Right lobe of liver (tissue), 6 donors: ENCODE data around the gene ETV3L. TPM values are rescaled to one million over a fixed set of nuclear protein-coding genes. Genes with fewer than 3 reads are reported as not detected.
"Not testable (repeated sequence)": the region's sequence is repeated elsewhere in the genome, so short reads cannot be mapped to it uniquely, and the experiment has no call there.

Experiments used
- ATAC-seq, 4 donors: fragments of 200-7000 bp; cut with Tn5 transposase; one replicate each; pipeline ENCODE4 v1.9.1; 2020; ENCODE audit warnings: mild to moderate bottlenecking in 4 of 4, moderate library complexity in 4 of 4
- DNase-seq, 3 donors: peaks; one replicate each; pipeline ENCODE4 v3.0.0-alpha.2; 2020
- H3K27ac ChIP-seq, 3 donors: fragments of 200-600 bp; one replicate each; pipeline ENCODE4 v1.8.0; 2022
- H3K27me3 ChIP-seq, 2 donors: fragments of 200-600 bp; one replicate each; pipeline ENCODE4 v1.8.0; 2022
- H3K36me3 ChIP-seq, 4 donors: fragments of 200-600 bp; sonication (generic) in 1 of 4; one replicate each; pipeline versions ENCODE4 v1.5.1 to v1.8.0; 2017 to 2022; ENCODE audit warnings: control low read depth in 1 of 4
- H3K4me1 ChIP-seq, 4 donors: fragments of 200-600 bp; sonication (generic) in 1 of 4; one replicate each; pipeline versions ENCODE4 v1.5.1 to v1.8.0; 2017 to 2022; ENCODE audit warnings: control low read depth in 1 of 4
- H3K4me3 ChIP-seq, 3 donors: fragments of 200-600 bp; one replicate each; pipeline ENCODE4 v1.8.0; 2022
- H3K9me3 ChIP-seq, 4 donors: fragments of 200-600 bp; sonication (generic) in 1 of 4; one replicate each; pipeline versions ENCODE4 v1.5.1 to v1.8.0; 2017 to 2022; ENCODE audit warnings: control low read depth in 1 of 4
- POLR2A ChIP-seq: fragments of 450-650 bp; IDR thresholded peaks from one replicate; pipeline ENCODE4 v1.6.1; 2017; ENCODE audit warnings: antibody characterized with exemption, mild to moderate bottlenecking
- WGBS: methylation state at CpG from one replicate; pipeline ENCODE4 v1.1.6; 2018; ENCODE audit warnings: low coverage, low lambda C conversion rate; ENCODE audit not compliant: insufficient coverage; ENCODE audit errors: missing lambda C conversion rate; 5-methylcytosine and 5-hydroxymethylcytosine counted together
- intact Hi-C, 2 donors: fragments of 100-400 bp; cut with DNase I; formaldehyde crosslinking; loops; one replicate each; pipeline versions ENCODE4 v1.11.2 to v1.14.1; 2022
- total RNA-seq, 6 experiments: library from RNA; depleted of rRNA in 2 of 6; stranded (reverse); fragments of >200 nt in 2 of 6; fragmentation: NEBNext Ultra II Directional in 3 of 6; extraction: Animal tissue kit (Norgen Biotek cat#: 25700) in 3 of 6; gene quantifications; one replicate each; pipeline versions ENCODE4 v1.1.0 to v1.2.4, GENCODE V29; 2016 to 2023
- TF ChIP-seq, protein P1 (sequence below), 4 donors: fragments of 200-600 bp in 3 of 4; fragments of 450-650 bp in 1 of 4; IDR thresholded peaks; one replicate each; pipeline versions ENCODE4 v1.5.1 to v1.8.0; 2016 to 2022; ENCODE audit warnings: antibody characterized with exemption in 4 of 4, mild to moderate bottlenecking in 2 of 4
- donor health status: DM: no; HTN: yes; CAD: no.
- donor health status: DM: no; HTN: no; CAD: no.
- donor health status: DM: no; HTN: no; CAD: no.
- donor health status: DM: no; HTN: yes; CAD: no.
- donor health status: DM: no; HTN: yes; CAD: no.

ETV3L gene
- total RNA-seq, 6 experiments from 2014 or later = not detected

GRCh38 chr1:157073944-157074685 lies 25.5 kb downstream of the ETV3L start:
- no peaks in the 10 kb centered on the region for H3K9me3 ChIP-seq
- H3K36me3 ChIP-seq = no peaks in the 10 kb centered on the region
- no peak overlapping the region for H3K4me3 ChIP-seq
- H3K27me3 ChIP-seq = no peaks in the 10 kb centered on the region
- TF ChIP-seq POLR2A = no peak
- TF ChIP-seq, protein P1, sequence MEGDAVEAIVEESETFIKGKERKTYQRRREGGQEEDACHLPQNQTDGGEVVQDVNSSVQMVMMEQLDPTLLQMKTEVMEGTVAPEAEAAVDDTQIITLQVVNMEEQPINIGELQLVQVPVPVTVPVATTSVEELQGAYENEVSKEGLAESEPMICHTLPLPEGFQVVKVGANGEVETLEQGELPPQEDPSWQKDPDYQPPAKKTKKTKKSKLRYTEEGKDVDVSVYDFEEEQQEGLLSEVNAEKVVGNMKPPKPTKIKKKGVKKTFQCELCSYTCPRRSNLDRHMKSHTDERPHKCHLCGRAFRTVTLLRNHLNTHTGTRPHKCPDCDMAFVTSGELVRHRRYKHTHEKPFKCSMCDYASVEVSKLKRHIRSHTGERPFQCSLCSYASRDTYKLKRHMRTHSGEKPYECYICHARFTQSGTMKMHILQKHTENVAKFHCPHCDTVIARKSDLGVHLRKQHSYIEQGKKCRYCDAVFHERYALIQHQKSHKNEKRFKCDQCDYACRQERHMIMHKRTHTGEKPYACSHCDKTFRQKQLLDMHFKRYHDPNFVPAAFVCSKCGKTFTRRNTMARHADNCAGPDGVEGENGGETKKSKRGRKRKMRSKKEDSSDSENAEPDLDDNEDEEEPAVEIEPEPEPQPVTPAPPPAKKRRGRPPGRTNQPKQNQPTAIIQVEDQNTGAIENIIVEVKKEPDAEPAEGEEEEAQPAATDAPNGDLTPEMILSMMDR (IDR thresholded peaks at IDR 0.05) = peak; percentile 25 to 75 (median 72)
- peaks cover 0 to 5% (median 0%) of the 10 kb centered on the region in 4 donors for H3K4me1 ChIP-seq
- DNase-seq (peak; percentile 71 to 77 (median 75)), ATAC-seq (peak; percentile 78 to 85 (median 81))
- WGBS = 0% methylated on average over 4 of the region's 35 CpGs
- no peak overlapping the region for H3K27ac ChIP-seq
- intact Hi-C loops = no loop called here

DNA sequence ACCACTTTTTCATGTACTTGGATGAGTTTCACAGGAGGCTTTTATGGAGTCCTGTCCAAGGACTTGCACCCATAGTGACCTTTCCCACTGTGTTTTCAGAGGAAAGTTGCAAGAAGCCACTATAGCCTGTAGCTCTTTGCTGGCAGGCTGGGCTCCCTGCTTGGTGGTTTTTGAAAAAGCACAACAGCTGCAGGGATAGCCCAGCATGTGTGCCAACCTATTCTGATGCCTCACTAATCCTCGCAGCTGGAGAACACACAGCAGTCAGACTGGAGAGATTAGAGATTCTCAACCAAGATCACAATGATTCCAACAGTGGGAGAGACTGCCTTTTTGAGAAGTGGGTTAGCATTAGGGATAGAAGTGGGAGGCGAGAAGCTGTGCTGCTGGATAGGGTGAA lies 30.0 kb downstream of the ETV3L start:
- Histone ChIP-seq H3K36me3 (no peaks in the 10 kb centered on the region), H3K4me1 (peaks cover 0 to 4% (median 0%) of the 10 kb centered on the region in 4 donors), H3K27ac (no peak overlapping the region), H3K9me3 (no peaks in the 10 kb centered on the region), H3K27me3 (no peaks in the 10 kb centered on the region), H3K4me3 (no peak overlapping the region)
- WGBS = 65% methylated on average over 2 of the region's 2 CpGs
- intact Hi-C loops = no loop called here
- no peak for DNase-seq
- TF ChIP-seq, protein P1 (IDR thresholded peaks at IDR 0.05) = no peak
- no peak for TF ChIP-seq POLR2A
- no peak for ATAC-seq

GRCh38 chr1:157059241-157059640 lies 40.4 kb downstream of the ETV3L start:
- DNase-seq, ATAC-seq, H3K9me3 ChIP-seq, intact Hi-C loops, H3K27me3 ChIP-seq, H3K4me3 ChIP-seq, H3K4me1 ChIP-seq, H3K36me3 ChIP-seq, H3K27ac ChIP-seq: not testable (repeated sequence)
- 46% methylated on average over 3 of the region's 3 CpGs for WGBS

DNA sequence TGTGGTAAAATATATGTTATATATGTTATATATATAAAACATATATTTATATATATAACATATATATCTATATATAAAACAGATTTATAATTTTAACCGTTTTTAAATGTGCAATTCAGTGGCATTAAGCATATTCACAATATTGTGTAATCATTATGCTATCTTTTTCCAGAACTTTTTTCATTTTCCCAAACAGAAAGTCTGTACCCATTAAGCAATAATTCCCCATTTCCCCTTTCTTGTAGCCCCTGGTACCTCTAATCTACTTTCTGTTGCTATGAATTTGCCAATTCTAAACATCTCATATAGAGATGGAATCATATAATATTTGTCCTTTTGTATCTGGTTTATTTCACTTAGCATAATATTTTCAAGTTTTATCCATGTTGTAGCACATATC lies 43.3 kb downstream of the ETV3L start:
- H3K27ac ChIP-seq = no peak overlapping the region
- 36% methylated on average over 1 of the region's 1 CpG for WGBS
- no peak overlapping the region for H3K4me3 ChIP-seq
- no peaks in the 10 kb centered on the region for H3K27me3 ChIP-seq
- peaks cover 0 to 10% (median 0%) of the 10 kb centered on the region in 4 donors for H3K9me3 ChIP-seq
- ATAC-seq (no peak), DNase-seq (no peak)
- intact Hi-C loops = no loop called here
- H3K36me3 ChIP-seq = no peaks in the 10 kb centered on the region
- TF ChIP-seq, protein P1 (IDR thresholded peaks at IDR 0.05) = no peak
- TF ChIP-seq POLR2A = no peak
- no peaks in the 10 kb centered on the region for H3K4me1 ChIP-seq

GRCh38 chr1:157055729-157056128 lies 43.9 kb downstream of the ETV3L start:
- H3K36me3 ChIP-seq, ATAC-seq, H3K4me3 ChIP-seq, DNase-seq, H3K27ac ChIP-seq, intact Hi-C loops, H3K4me1 ChIP-seq, H3K27me3 ChIP-seq: not testable (repeated sequence)
- H3K9me3 ChIP-seq = peaks cover 0 to 10% (median 0%) of the 10 kb centered on the region in 4 donors
- 79% methylated on average over 5 of the region's 5 CpGs for WGBS
